HG03439 (cell line): Measurements from ENCODE around the gene NTHL1.

Experiments
- ATAC-seq: cut with Tn5 transposase; IDR thresholded peaks from one replicate; pipeline ENCODE4 v1.9.1; 2021; ENCODE audit warnings: mild to moderate bottlenecking, moderate library complexity; ENCODE audit not compliant: unreplicated experiment

Gene NTHL1

DNA sequence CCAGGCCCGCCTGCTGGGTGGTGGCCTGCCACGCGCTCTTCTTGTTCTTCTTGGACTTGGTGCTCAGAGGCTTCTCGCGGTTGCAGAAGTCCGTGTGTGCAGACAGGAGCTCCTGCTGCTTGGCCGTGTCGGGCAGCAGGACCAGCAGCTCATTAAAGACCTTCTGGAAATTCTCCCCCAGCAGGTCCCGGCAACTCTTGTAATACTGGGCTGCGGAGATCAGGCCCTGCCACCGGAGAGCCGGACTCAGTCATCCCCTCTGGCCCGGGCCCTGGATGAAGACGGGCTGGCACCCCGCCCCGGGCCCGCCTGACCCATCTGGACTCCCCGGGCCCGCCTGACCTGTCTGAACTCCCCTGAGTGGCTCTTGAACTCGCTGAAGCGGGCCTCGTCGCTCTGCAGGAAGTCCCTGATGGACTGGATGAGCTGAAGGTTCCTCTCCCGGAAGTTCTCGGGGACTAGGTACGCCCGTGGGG, 49.2 kb downstream of the NTHL1 start:
- ATAC-seq = no peak

GRCh38 chr16:1997494-1998359, 49.9 kb downstream of the NTHL1 start:
- ATAC-seq = no peak

GRCh38 chr16:1993731-1994131, 53.9 kb downstream of the NTHL1 start:
- ATAC-seq = no peak

- no peak for ATAC-seq
Measured at GRCh38 chr16:1992704-1993317, 54.8 kb downstream of the NTHL1 start.

GRCh38 chr16:1991948-1992703, 55.5 kb downstream of the NTHL1 start:
- peak; percentile 50 for ATAC-seq

DNA sequence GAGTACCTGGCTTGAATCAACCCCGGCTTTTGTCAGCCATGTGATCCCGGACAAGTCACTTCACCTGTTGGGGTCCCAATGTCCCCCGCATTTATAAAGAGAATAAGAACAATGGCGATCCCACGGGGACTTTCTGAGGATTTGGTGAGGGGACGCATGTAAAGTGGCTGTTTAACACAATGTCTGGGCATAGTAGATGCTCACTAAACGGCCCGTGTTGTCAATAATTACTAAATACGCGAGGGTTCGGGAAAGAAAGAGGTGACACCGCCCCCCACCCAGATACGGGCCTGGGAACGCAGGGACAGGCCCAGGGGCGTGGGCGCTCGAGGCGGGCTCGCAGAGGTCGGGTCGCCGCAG, 56.1 kb downstream of the NTHL1 start:
- no peak for ATAC-seq

GRCh38 chr16:1991135-1991551, 56.5 kb downstream of the NTHL1 start:
- ATAC-seq = peak; percentile 35

DNA sequence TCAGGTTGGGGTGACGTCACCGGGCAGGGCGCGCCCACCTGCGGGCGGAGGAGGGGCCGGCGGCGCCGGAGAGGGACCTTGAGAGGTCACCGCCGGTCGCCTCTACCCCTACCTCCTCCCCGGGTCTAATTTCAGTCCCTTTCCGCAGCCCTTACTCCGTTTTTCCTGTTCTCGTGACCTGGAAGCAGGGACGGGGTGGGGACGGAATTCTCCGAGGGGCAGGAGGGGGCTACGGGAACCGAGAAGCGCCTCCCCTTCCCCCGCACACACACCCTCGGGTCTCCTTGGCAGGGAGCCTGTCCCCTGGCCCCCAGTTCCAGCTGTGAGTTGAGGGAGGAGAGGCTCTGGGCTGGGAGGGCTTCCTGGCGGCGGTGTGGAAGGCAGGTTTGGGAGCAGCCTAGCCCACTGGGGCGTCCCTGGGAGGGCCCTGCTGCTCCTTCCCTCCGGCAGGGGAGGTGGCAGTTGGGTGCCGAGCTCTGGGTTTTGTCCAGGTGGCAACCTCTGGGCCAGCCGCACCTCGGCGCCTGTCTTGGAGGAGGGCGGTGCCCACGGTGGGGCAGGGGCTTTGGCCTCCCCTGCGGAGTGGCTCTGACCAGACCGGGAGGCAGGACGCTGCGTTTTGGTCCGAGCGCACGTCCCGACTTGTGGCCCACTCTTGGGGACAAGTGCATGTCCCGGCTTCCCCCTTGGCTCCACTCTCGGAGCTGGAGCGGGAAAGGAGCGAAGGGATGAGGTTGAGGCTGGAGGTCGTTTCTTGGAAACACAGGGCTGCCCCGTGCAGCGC, 57.1 kb downstream of the NTHL1 start:
- no peak for ATAC-seq

GRCh38 chr16:1990101-1990350, 57.6 kb downstream of the NTHL1 start:
- no peak for ATAC-seq
